Tibial nerve (tissue), 4 donors: ENCODE data around the gene GGCT.

Experiments
- CTCF ChIP-seq, 5 experiments: fragments of 200-600 bp in 3 of 5; fragments of 450-650 bp in 2 of 5; sonication (generic) in 3 of 5; IDR thresholded peaks; one replicate each; pipeline ENCODE4 v1.5.1; 2016 to 2019; ENCODE audit warnings: antibody characterized with exemption in 5 of 5, mild to moderate bottlenecking in 3 of 5, moderate library complexity in 2 of 5
- EP300 ChIP-seq, 2 donors: sonication (generic); formaldehyde crosslinking; IDR thresholded peaks; one replicate each; pipeline ENCODE4 v1.6.1; 2017; ENCODE audit warnings: antibody characterized with exemption in 2 of 2, mild to moderate bottlenecking in 1 of 2
- POLR2A ChIP-seq, 2 donors: fragments of 450-650 bp; IDR thresholded peaks; one replicate each; pipeline ENCODE4 v1.6.1; 2017; ENCODE audit warnings: antibody characterized with exemption in 2 of 2, mild to moderate bottlenecking in 2 of 2, moderate library complexity in 2 of 2

DNA sequence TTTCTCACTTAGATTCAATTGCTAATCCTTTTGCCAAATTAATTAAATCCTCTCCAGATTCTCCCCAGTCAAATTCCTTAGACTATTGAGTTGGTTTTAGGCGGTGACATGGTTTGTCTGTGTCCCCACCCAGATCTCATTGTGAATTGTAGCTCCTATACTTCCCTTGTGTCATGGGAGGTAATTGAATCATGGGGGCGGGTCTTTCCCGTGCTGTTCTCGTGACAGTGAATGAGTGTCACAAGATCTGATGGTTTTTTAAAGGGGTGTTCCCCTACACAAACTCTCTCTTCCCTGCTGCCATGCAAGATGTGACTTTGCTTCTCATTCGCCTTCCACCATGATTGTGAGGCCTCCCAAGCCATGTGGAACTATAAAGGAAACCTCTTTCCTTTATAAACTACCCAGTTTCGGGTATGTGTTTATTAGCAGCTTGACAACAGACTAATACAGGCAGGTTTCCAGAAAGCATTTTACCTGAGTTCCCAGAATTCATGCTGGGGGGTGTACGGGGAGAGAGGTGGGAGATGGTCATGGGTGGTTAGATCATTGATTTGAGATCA is 45.4 kb upstream of the GGCT start:
- no peak for TF ChIP-seq CTCF (IDR thresholded peaks at IDR 0.05)
- no peak for TF ChIP-seq POLR2A (IDR thresholded peaks at IDR 0.05)
- TF ChIP-seq EP300 (IDR thresholded peaks at IDR 0.05) = no peak
